Activated CD4-positive, alpha-beta memory T cell treated with anti-CD3 and anti-CD28 coated beads for 36 hours (primary cell): ENCODE data around the gene CTSL. TPM values are rescaled to one million over a fixed set of nuclear protein-coding genes. Genes with fewer than 3 reads are reported as not detected.
"Not testable (repeated sequence)": the region's sequence is repeated elsewhere in the genome, so short reads cannot be mapped to it uniquely, and the experiment has no call there.

Source experiments
- CTCF ChIA-PET: fragments of 350-600 bp; sonication (Branson Sonifier 250); formaldehyde crosslinking; loops from one replicate; lab custom pipeline; 2021; ENCODE audit warnings: antibody characterized with exemption, inconsistent platforms; lab: Charles Lee
- POLR2A ChIA-PET: fragments of 350-600 bp; sonication (Branson Sonifier 250); formaldehyde crosslinking; loops from one replicate; lab custom pipeline; 2021; ENCODE audit warnings: antibody characterized with exemption; lab: Charles Lee
- DNase-seq: peaks from one replicate; pipeline ENCODE4 v3.0.0-alpha.2; 2020
- H3K27ac Mint-ChIP-seq: one replicate; pipeline ENCODE4 v1.8.0; 2021; ENCODE audit warnings: mixed read lengths
- H3K27me3 Mint-ChIP-seq: one replicate; pipeline ENCODE4 v1.8.0; 2021; ENCODE audit warnings: mixed read lengths
- H3K36me3 Mint-ChIP-seq: one replicate; pipeline ENCODE4 v1.8.0; 2021; ENCODE audit warnings: mixed read lengths
- H3K4me1 Mint-ChIP-seq: one replicate; pipeline ENCODE4 v1.8.0; 2021; ENCODE audit warnings: low read depth, mixed read lengths
- H3K4me3 Mint-ChIP-seq: one replicate; pipeline ENCODE4 v1.8.0; 2021; ENCODE audit warnings: mild to moderate bottlenecking, mixed read lengths
- H3K9me3 Mint-ChIP-seq: one replicate; pipeline ENCODE4 v1.8.0; 2021; ENCODE audit warnings: mixed read lengths
- intact Hi-C: fragments of 100-400 bp; cut with micrococcal nuclease; formaldehyde crosslinking; loops from one replicate; pipeline ENCODE4 v1.15.1; 2023
- total RNA-seq, 2 experiments: library from RNA; stranded (reverse); gene quantifications; one replicate each; pipeline ENCODE4 v1.2.3, GENCODE V29; 2021

CTSL gene
- total RNA-seq, 2 experiments from 2014 or later: 26.1 to 33.7 TPM

GRCh38 chr9:87732756-87733155 lies 6.8 kb downstream of the CTSL start:
- peaks cover 15% of the 10 kb centered on the region for H3K27me3 Mint-ChIP-seq
- POLR2A ChIA-PET: no interaction called here
- H3K4me1 Mint-ChIP-seq: peaks cover 20% of the 10 kb centered on the region
- no peak for DNase-seq
- no peak overlapping the region for H3K4me3 Mint-ChIP-seq
- H3K9me3 Mint-ChIP-seq: no peaks in the 10 kb centered on the region
- no peak overlapping the region for H3K27ac Mint-ChIP-seq
- H3K36me3 Mint-ChIP-seq: peaks cover 10% of the 10 kb centered on the region
- intact Hi-C loops: no loop called here
- CTCF ChIA-PET: no interaction called here

DNA sequence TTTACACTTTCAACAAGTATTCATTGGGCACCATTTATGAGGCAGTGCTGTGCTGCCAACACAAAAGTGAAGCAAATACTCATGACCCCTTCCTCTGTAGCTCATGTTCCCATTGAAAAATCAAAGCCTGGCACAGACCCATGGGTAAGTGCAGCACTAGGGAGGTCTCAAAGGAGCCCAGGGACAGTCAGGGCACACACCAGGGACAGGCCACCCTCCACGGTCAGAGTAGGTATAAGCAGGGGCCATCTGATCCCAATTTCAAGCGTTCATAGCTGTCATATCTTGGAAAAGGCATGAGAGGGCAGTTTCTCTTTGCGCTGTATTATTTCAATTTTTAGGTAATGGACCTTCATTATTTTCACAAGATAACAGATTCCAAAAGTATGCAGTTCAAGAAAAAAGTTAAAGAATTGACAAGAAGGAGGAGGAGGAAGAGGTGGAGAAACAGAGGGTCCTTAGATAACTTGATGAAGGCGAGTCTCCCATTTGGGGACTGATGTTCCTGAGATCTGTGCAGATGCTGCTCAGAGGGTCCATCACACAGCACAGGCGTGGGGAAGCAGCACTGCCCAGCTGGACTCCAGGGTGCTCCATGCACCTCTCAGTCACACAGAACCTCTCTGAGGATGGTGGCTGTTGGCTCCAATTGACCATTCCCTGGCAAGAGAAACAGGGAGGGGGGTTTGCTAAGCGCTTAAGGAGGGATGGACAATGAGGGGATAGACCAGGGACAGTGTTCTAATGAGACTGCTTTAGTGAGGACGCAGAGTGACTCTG lies 7.5 kb downstream of the CTSL start:
- H3K4me3 Mint-ChIP-seq: no peak overlapping the region
- no peak overlapping the region for H3K27ac Mint-ChIP-seq
- H3K4me1 Mint-ChIP-seq: peaks cover 16% of the 10 kb centered on the region
- POLR2A ChIA-PET: no interaction called here
- intact Hi-C loops: no loop called here
- DNase-seq: no peak
- H3K27me3 Mint-ChIP-seq: peaks cover 19% of the 10 kb centered on the region
- CTCF ChIA-PET: no interaction called here
- H3K9me3 Mint-ChIP-seq: no peaks in the 10 kb centered on the region
- H3K36me3 Mint-ChIP-seq: peaks cover 10% of the 10 kb centered on the region

DNA sequence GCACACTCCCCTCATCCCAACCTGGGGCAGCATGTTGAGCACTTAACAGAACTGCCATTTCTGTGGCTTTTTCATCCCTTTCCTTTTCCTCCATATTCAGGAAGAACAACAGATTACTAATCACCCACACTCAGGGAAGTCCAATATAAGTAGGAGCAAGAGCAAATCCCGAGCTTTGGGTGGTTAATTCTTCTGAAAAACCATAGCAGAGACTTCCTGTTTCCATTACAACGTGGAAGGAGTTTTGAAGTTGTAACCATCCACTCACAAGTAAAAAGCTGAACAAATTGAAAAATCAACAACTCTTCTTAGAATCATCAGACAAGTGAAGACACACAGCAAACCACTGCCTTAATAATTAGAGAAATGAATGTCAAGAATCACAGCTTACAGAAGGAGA lies 8.2 kb downstream of the CTSL start:
- intact Hi-C loops: no loop called here
- DNase-seq: no peak
- H3K27ac Mint-ChIP-seq: no peak overlapping the region
- peaks cover 19% of the 10 kb centered on the region for H3K27me3 Mint-ChIP-seq
- H3K36me3 Mint-ChIP-seq: peaks cover 10% of the 10 kb centered on the region
- no peaks in the 10 kb centered on the region for H3K9me3 Mint-ChIP-seq
- H3K4me3 Mint-ChIP-seq: no peak overlapping the region
- ChIA-PET CTCF (no interaction called here), POLR2A (no interaction called here)
- peaks cover 11% of the 10 kb centered on the region for H3K4me1 Mint-ChIP-seq

GRCh38 chr9:87739546-87739945 lies 13.6 kb downstream of the CTSL start:
- Mint-ChIP-seq H3K27ac (no peak overlapping the region), H3K4me1 (peaks cover 5% of the 10 kb centered on the region), H3K9me3 (peaks cover 18% of the 10 kb centered on the region), H3K36me3 (no peaks in the 10 kb centered on the region), H3K27me3 (peaks cover 12% of the 10 kb centered on the region), H3K4me3 (no peak overlapping the region)
- ChIA-PET CTCF (no interaction called here), POLR2A (no interaction called here)
- no peak for DNase-seq
- intact Hi-C loops: no loop called here

GRCh38 chr9:87740209-87740608 lies 14.3 kb downstream of the CTSL start:
- H3K4me1 Mint-ChIP-seq: peaks cover 5% of the 10 kb centered on the region
- H3K27ac Mint-ChIP-seq: no peak overlapping the region
- no peak overlapping the region for H3K4me3 Mint-ChIP-seq
- CTCF ChIA-PET: no interaction called here
- H3K27me3 Mint-ChIP-seq: peaks cover 12% of the 10 kb centered on the region
- intact Hi-C loops: no loop called here
- DNase-seq: no peak
- no peaks in the 10 kb centered on the region for H3K36me3 Mint-ChIP-seq
- POLR2A ChIA-PET: no interaction called here
- peaks cover 18% of the 10 kb centered on the region for H3K9me3 Mint-ChIP-seq

- Mint-ChIP-seq H3K9me3 (peaks cover 18% of the 10 kb centered on the region), H3K36me3 (no peaks in the 10 kb centered on the region), H3K27ac (no peak overlapping the region), H3K4me3 (no peak overlapping the region), H3K27me3 (peaks cover 12% of the 10 kb centered on the region), H3K4me1 (peaks cover 5% of the 10 kb centered on the region)
- DNase-seq: no peak
- intact Hi-C loops: no loop called here
- ChIA-PET POLR2A (no interaction called here), CTCF (no interaction called here)
Observed at GRCh38 chr9:87741326-87741725, 15.4 kb downstream of the CTSL start.

DNA sequence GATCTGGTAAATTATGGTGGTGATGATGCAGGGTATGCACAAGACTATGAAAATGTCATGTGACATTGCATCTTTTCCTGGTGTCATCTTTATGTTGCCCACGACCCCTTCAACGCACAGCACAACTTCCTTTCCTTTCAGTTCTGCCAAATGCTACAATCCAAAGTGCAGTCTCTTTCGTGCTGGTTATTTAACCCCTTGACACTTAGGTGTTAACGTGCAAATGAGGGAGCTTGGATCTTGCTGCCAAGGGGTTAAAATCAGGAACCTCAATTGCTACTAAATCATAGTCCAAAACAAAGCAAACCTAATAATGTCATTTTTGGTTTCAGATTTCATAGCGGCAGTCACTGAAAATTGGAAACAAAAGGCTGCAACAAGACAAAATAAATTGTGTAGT lies 16.0 kb downstream of the CTSL start:
- Mint-ChIP-seq H3K4me3 (no peak overlapping the region), H3K27ac (no peak overlapping the region), H3K36me3 (no peaks in the 10 kb centered on the region), H3K27me3 (peaks cover 9% of the 10 kb centered on the region), H3K4me1 (peaks cover 5% of the 10 kb centered on the region), H3K9me3 (peaks cover 18% of the 10 kb centered on the region)
- intact Hi-C loops: no loop called here
- no peak for DNase-seq
- ChIA-PET POLR2A (no interaction called here), CTCF (no interaction called here)

DNA sequence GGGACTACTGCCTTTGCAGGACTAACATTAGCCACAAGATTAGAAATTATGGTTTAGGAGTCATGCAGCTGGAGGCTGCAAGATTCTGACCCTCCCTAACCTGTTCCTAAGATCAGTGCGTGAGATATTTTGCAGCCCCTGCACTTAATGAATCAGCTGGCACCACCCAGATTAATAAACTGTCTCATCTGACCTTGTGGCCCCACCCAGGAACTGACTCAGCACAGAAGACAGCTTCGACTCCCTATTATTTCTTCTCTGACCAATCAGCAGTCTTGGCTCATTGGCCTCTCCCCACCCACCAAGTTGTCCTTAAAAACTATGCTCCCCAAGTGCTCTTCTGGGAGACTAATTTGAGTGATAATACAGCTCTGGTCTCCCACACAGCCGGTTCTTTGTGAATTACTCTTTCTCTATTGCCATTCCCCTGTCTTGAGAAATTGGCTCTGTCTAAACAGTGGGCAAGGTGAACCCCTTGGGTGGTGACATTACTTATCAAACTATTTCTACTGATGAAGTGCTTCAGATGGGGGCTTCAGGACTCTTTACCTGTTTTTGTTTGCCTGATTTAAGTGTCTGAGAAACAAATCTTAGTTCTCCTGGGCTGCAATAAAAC lies 17.0 kb downstream of the CTSL start:
- no peak overlapping the region for H3K4me3 Mint-ChIP-seq
- H3K27ac Mint-ChIP-seq: no peak overlapping the region
- peaks cover 18% of the 10 kb centered on the region for H3K9me3 Mint-ChIP-seq
- CTCF ChIA-PET: no interaction called here
- peaks cover 5% of the 10 kb centered on the region for H3K4me1 Mint-ChIP-seq
- no peaks in the 10 kb centered on the region for H3K36me3 Mint-ChIP-seq
- POLR2A ChIA-PET: no interaction called here
- no peak for DNase-seq
- H3K27me3 Mint-ChIP-seq: peaks cover 14% of the 10 kb centered on the region
- intact Hi-C loops: no loop called here

GRCh38 chr9:87744247-87744646 lies 18.3 kb downstream of the CTSL start:
- POLR2A ChIA-PET, H3K36me3 Mint-ChIP-seq, CTCF ChIA-PET, H3K27ac Mint-ChIP-seq, H3K4me3 Mint-ChIP-seq, DNase-seq, H3K4me1 Mint-ChIP-seq, intact Hi-C loops: not testable (repeated sequence)
- Mint-ChIP-seq H3K9me3 (peaks cover 18% of the 10 kb centered on the region), H3K27me3 (peaks cover 17% of the 10 kb centered on the region)

GRCh38 chr9:87746186-87746585 lies 20.3 kb downstream of the CTSL start:
- POLR2A ChIA-PET: no interaction called here
- H3K4me1 Mint-ChIP-seq: peaks cover 5% of the 10 kb centered on the region
- CTCF ChIA-PET: interaction anchor here (1.0 kb wide), 1 partner anchor 61 kb away, joined by 3 read pairs; no protein-coding TSS in a partner anchor
- peaks cover 18% of the 10 kb centered on the region for H3K9me3 Mint-ChIP-seq
- no peak for DNase-seq
- no peak overlapping the region for H3K27ac Mint-ChIP-seq
- H3K36me3 Mint-ChIP-seq: no peaks in the 10 kb centered on the region
- intact Hi-C loops: no loop called here
- H3K27me3 Mint-ChIP-seq: peaks cover 16% of the 10 kb centered on the region
- H3K4me3 Mint-ChIP-seq: no peak overlapping the region

- peaks cover 17% of the 10 kb centered on the region for H3K9me3 Mint-ChIP-seq
- peaks cover 15% of the 10 kb centered on the region for H3K27me3 Mint-ChIP-seq
- no peak for DNase-seq
- H3K4me3 Mint-ChIP-seq: no peak overlapping the region
- ChIA-PET CTCF (no interaction called here), POLR2A (no interaction called here)
- H3K36me3 Mint-ChIP-seq: no peaks in the 10 kb centered on the region
- intact Hi-C loops: no loop called here
- H3K4me1 Mint-ChIP-seq: no peaks in the 10 kb centered on the region
- no peak overlapping the region for H3K27ac Mint-ChIP-seq
Observed at GRCh38 chr9:87748881-87749280, 23.0 kb downstream of the CTSL start.

DNA sequence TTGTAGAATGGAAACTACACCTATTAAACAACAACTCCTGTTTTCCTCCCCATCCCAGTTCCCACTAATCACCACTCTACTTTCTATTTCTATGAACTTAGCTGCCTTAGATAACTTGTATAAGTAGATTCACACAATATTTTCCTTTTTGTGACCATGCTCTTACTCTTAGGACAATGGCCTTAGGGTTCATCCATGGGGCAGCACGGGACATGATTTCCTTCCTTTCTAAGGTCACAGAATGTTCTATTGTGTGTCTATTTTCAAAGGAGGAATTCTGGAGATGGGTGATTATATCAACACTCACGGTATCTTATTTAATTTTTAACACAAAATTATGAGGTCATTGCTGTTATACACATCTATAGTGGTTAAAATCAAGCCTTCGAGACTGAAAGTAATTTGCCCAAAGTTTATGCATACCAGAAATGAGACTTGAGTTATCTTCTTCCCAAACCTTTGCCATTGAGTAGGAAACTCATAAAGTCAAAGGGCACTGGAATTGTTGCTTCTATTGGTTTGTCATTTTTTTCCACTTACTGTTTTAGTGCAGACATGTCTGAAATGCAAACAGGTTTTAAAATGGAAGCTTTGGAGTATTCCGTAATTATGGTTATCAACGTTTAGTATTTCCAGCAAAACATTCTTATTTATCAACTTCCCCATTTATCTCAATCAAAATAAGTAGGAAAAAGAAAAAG lies 23.6 kb downstream of the CTSL start:
- H3K27me3 Mint-ChIP-seq: peaks cover 15% of the 10 kb centered on the region
- POLR2A ChIA-PET: no interaction called here
- intact Hi-C loops: no loop called here
- no peaks in the 10 kb centered on the region for H3K4me1 Mint-ChIP-seq
- H3K27ac Mint-ChIP-seq: no peak overlapping the region
- H3K9me3 Mint-ChIP-seq: peaks cover 11% of the 10 kb centered on the region
- CTCF ChIA-PET: no interaction called here
- H3K4me3 Mint-ChIP-seq: no peak overlapping the region
- no peaks in the 10 kb centered on the region for H3K36me3 Mint-ChIP-seq
- no peak for DNase-seq
